A673 (cell line): Measurements from ENCODE around the gene CPTP.

ENCODE experiments used
- EZH2 ChIP-seq: fragments of 200-600 bp; sonication (generic); IDR thresholded peaks from 2 replicates; pipeline ENCODE4 v1.6.1; 2017; ENCODE audit warnings: borderline replicate concordance, low read depth, mild to moderate bottlenecking, mixed read lengths, antibody characterized with exemption, low read length; ENCODE audit not compliant: poor library complexity, severe bottlenecking
- TF ChIP-seq, protein P1 (sequence below): fragments of 300-800, 200-600 bp; sonication (generic); conservative IDR thresholded peaks from 2 replicates; pipeline ENCODE4 v1.5.1; 2017; ENCODE audit warnings: low read depth, mild to moderate bottlenecking, antibody characterized with exemption, low read length, moderate library complexity, mixed read lengths

DNA sequence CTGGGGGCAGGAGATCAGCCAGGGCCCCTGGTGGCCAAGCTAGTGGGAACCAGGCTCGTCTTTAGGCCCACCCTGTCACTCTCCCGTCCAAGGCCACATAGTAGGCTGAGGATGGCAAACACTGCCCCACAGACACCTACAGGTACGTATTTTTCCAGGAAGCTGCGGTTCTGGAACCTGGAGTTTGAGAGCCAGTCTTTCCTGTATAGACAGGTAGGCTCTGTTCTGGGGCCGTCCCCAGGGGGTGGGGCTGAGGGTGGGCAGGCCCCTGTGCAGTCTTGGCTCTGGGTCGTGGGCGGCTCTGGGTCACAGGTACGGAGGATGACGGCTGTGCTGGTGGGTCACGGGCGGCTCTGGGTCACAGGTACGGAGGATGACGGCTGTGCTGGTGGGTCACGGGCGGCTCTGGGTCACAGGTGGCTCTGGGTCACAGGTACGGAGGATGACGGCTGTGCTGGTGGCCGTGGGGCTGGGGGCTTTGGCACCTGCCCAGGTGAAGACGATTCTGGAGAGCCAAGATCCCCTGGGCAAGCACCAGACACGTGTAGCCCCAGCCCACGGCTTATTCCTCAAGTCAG lies 14.0 kb upstream of the CPTP start:
- TF ChIP-seq, protein P1, sequence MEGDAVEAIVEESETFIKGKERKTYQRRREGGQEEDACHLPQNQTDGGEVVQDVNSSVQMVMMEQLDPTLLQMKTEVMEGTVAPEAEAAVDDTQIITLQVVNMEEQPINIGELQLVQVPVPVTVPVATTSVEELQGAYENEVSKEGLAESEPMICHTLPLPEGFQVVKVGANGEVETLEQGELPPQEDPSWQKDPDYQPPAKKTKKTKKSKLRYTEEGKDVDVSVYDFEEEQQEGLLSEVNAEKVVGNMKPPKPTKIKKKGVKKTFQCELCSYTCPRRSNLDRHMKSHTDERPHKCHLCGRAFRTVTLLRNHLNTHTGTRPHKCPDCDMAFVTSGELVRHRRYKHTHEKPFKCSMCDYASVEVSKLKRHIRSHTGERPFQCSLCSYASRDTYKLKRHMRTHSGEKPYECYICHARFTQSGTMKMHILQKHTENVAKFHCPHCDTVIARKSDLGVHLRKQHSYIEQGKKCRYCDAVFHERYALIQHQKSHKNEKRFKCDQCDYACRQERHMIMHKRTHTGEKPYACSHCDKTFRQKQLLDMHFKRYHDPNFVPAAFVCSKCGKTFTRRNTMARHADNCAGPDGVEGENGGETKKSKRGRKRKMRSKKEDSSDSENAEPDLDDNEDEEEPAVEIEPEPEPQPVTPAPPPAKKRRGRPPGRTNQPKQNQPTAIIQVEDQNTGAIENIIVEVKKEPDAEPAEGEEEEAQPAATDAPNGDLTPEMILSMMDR: no peak
- TF ChIP-seq EZH2: no peak
